ENCODE measurements around the gene PHF21A. TPM values are rescaled to one million over a fixed set of nuclear protein-coding genes. Genes with fewer than 3 reads are reported as not detected.

PHF21A gene
- total RNA-seq, 1 donor from 2014 or later: 49.6 TPM

- no peak overlapping the region for H3K27ac ChIP-seq
- Mint-ChIP-seq H3K4me1 (peaks cover 14% of the 10 kb centered on the region), H3K27ac (no peak overlapping the region), H3K4me3 (no peak overlapping the region), H3K9me3 (no peaks in the 10 kb centered on the region), H3K36me3 (no peaks in the 10 kb centered on the region), H3K27me3 (ENCODE audit: insufficient read depth, low read depth) (no peaks in the 10 kb centered on the region)
- H3K4me3 ChIP-seq: no peak overlapping the region
- H3F3A ChIP-seq (ENCODE audit: low read depth): peaks cover 20% of the 10 kb centered on the region
- TF ChIP-seq CTCF (IDR thresholded peaks at IDR 0.05) (peak; percentile 93), EZH2 (IDR thresholded peaks at IDR 0.05) (no peak)
- peaks cover 33% of the 10 kb centered on the region for H3K79me2 ChIP-seq (ENCODE audit: low read depth)
- no peak overlapping the region for H2AFZ ChIP-seq (replicated peaks)
- H3K4me2 ChIP-seq: no peak overlapping the region
- no peaks in the 10 kb centered on the region for H3K27me3 ChIP-seq
- peaks cover 10% of the 10 kb centered on the region for H3K4me1 ChIP-seq
- H3K9me3 ChIP-seq (ENCODE audit: low read depth): no peaks in the 10 kb centered on the region
- peaks cover 58% of the 10 kb centered on the region for H4K20me1 ChIP-seq (ENCODE audit: low read depth)
- no peak overlapping the region for H3K9ac ChIP-seq
- no peaks in the 10 kb centered on the region for H3K36me3 ChIP-seq
- DNase-seq (ENCODE audit: low spot score): peak; percentile 81
These were observed 114.7 kb downstream of the PHF21A start for GRCh38 chr11:46006418-46007070.

DNA sequence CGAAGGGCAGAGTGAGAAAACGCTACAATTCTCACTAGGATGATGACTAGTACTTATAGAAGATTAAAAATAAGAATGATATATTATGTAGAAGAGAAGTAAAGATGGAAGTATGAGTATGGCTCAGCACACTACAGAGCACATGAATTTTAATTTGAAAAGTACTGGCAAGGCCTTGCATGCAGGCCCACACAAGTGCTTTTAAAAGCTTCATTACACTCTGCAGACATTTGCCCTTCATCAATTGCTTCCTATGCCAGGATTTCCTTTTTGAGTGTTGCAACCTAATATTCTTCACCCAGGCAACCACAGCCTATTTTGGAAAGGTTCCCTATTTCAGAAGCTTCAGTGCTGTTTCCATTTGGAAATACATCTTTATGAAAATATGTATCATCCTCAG lies 117.7 kb downstream of the PHF21A start:
- peaks cover 21% of the 10 kb centered on the region for H3K4me1 Mint-ChIP-seq

DNA sequence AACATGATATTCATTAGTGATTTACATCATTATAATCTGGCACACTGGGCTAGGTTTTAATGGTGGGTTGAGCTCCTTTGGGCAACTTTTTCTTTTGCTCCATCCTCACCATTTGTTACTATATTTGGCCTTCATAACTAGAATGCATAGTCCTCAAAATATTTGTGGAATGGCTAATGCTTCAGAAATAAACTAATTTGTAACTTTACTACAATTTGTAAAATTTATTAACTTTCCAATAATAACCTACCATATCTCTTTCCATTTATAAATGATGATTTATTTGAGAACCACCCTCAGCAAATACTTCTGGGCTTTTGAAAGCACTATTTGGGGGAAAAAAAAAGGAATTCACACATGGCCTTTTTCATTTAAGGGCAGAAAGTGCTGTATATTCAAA lies 119.1 kb downstream of the PHF21A start:
- Mint-ChIP-seq H3K9me3 (no peaks in the 10 kb centered on the region), H3K36me3 (no peaks in the 10 kb centered on the region), H3K27me3 (ENCODE audit: insufficient read depth, low read depth) (no peaks in the 10 kb centered on the region), H3K4me1 (peaks cover 27% of the 10 kb centered on the region), H3K4me3 (no peak overlapping the region), H3K27ac (no peak overlapping the region)
- Histone ChIP-seq H3K4me3 (no peak overlapping the region), H3K79me2 (ENCODE audit: low read depth) (peaks cover 35% of the 10 kb centered on the region), H3K4me2 (no peak overlapping the region), H3K4me1 (peaks cover 22% of the 10 kb centered on the region), H3K9ac (no peak overlapping the region), H3F3A (ENCODE audit: low read depth) (peaks cover 14% of the 10 kb centered on the region), H3K36me3 (no peaks in the 10 kb centered on the region), H2AFZ (replicated peaks) (no peak overlapping the region), H3K9me3 (ENCODE audit: low read depth) (no peaks in the 10 kb centered on the region), H4K20me1 (ENCODE audit: low read depth) (peaks cover 45% of the 10 kb centered on the region), H3K27ac (no peak overlapping the region), H3K27me3 (no peaks in the 10 kb centered on the region)
- no peak for DNase-seq (ENCODE audit: low spot score)
- no peak for TF ChIP-seq CTCF (IDR thresholded peaks at IDR 0.05)
- TF ChIP-seq EZH2 (IDR thresholded peaks at IDR 0.05): no peak
- TF ChIP-seq EZH2phosphoT487 (IDR thresholded peaks at IDR 0.05): no peak

More for the DNA sequence above, 117.7 kb downstream of the PHF21A start:
- peaks cover 35% of the 10 kb centered on the region for H3K79me2 ChIP-seq (ENCODE audit: low read depth)
- no peak overlapping the region for H3K27ac ChIP-seq
- TF ChIP-seq CTCF (IDR thresholded peaks at IDR 0.05) (no peak), EZH2 (IDR thresholded peaks at IDR 0.05) (no peak), EZH2phosphoT487 (IDR thresholded peaks at IDR 0.05) (no peak)
- H3K4me2 ChIP-seq: no peak overlapping the region
- no peaks in the 10 kb centered on the region for H3K9me3 ChIP-seq (ENCODE audit: low read depth)
- no peak overlapping the region for H3K4me3 ChIP-seq
- H4K20me1 ChIP-seq (ENCODE audit: low read depth): peaks cover 48% of the 10 kb centered on the region
- Mint-ChIP-seq H3K36me3 (no peaks in the 10 kb centered on the region), H3K4me3 (no peak overlapping the region), H3K9me3 (no peaks in the 10 kb centered on the region), H3K27ac (no peak overlapping the region), H3K27me3 (ENCODE audit: insufficient read depth, low read depth) (no peaks in the 10 kb centered on the region)
- H2AFZ ChIP-seq (replicated peaks): no peak overlapping the region
- H3K36me3 ChIP-seq: no peaks in the 10 kb centered on the region
- H3K9ac ChIP-seq: no peak overlapping the region
- no peaks in the 10 kb centered on the region for H3K27me3 ChIP-seq
- DNase-seq (ENCODE audit: low spot score): no peak
- H3K4me1 ChIP-seq: peaks cover 15% of the 10 kb centered on the region
- peaks cover 20% of the 10 kb centered on the region for H3F3A ChIP-seq (ENCODE audit: low read depth)

All from neural progenitor cell (in vitro differentiated cells).